HEK293 (cell line): ENCODE data around the gene RHOV.

Experiments used
- CTCF ChIA-PET: fragments of 350-600 bp; formaldehyde crosslinking; extraction: SDS; loops from one replicate; lab custom pipeline; 2021; ENCODE audit warnings: antibody characterized with exemption; lab: Yijun Ruan, JAX
- POLR2A ChIA-PET: fragments of 300-600 bp; formaldehyde crosslinking; extraction: SDS; loops from one replicate; lab custom pipeline; 2020; ENCODE audit warnings: antibody characterized with exemption, inconsistent platforms; lab: Yijun Ruan, JAX
- H3K27ac ChIP-seq: fragments of 200-500 bp; sonication (Bioruptor generic); 2 replicates; pipeline ENCODE4 v1.5.1; 2014; ENCODE audit warnings: low read depth, low read length, control low read depth, inconsistent platforms; ENCODE audit errors: extremely low read depth
- H3K36me3 ChIP-seq, 2 experiments: fragments of 200-500 bp in 1 of 2; sonication (Bioruptor generic) in 1 of 2; 1 replicate in 1 of 2; 2 replicates in 1 of 2; pipeline ENCODE4 v1.5.1; 2014 to 2017; ENCODE audit warnings: inconsistent platforms in 2 of 2, low read length in 2 of 2; ENCODE audit not compliant: control insufficient read depth in 2 of 2, insufficient read depth in 1 of 2
- H3K4me1 ChIP-seq: fragments of 200-500 bp; sonication (Bioruptor generic); 2 replicates; pipeline ENCODE4 v1.5.1; 2014; ENCODE audit warnings: mild to moderate bottlenecking, low read length, inconsistent platforms; ENCODE audit not compliant: control insufficient read depth, insufficient read depth
- H3K4me3 ChIP-seq: 2 replicates; pipeline ENCODE4 v1.5.1; 2011; ENCODE audit warnings: low read depth, mild to moderate bottlenecking, control low read depth, low read length, moderate library complexity
- H3K9me3 ChIP-seq: fragments of 200-500 bp; sonication (Bioruptor generic); 2 replicates; pipeline ENCODE4 v1.5.1; 2014; ENCODE audit warnings: low read depth, low read length, inconsistent platforms; ENCODE audit not compliant: control insufficient read depth, insufficient read depth
- GLIS1 ChIP-seq: fragments of 450-650 bp; formaldehyde crosslinking; IDR thresholded peaks from 2 replicates; pipeline ENCODE4 v1.5.1; 2016; ENCODE audit warnings: missing biosample characterization, missing genetic modification characterization
- HOXC10 ChIP-seq: sonication (generic); formaldehyde crosslinking; IDR thresholded peaks from 2 replicates; pipeline ENCODE4 v1.8.1; 2023; ENCODE audit warnings: mild to moderate bottlenecking, missing genetic modification reagents
- KLF1 ChIP-seq: fragments of 450-650 bp; formaldehyde crosslinking; IDR thresholded peaks from 2 replicates; pipeline ENCODE4 v1.5.1; 2016; ENCODE audit warnings: missing biosample characterization, missing genetic modification characterization
- KLF10 ChIP-seq: fragments of 450-650 bp; IDR thresholded peaks from 2 replicates; pipeline ENCODE4 v1.5.1; 2018; ENCODE audit warnings: missing biosample characterization, mild to moderate bottlenecking, missing genetic modification characterization
- KLF16 ChIP-seq: fragments of 450-650 bp; formaldehyde crosslinking; IDR thresholded peaks from 2 replicates; pipeline ENCODE4 v1.5.1; 2017; ENCODE audit warnings: missing biosample characterization, missing genetic modification characterization
- KLF9 ChIP-seq: fragments of 450-650 bp; formaldehyde crosslinking; IDR thresholded peaks from 2 replicates; pipeline ENCODE4 v1.5.1; 2016; ENCODE audit warnings: missing biosample characterization, missing genetic modification characterization, low read depth
- ZNF112 ChIP-seq: fragments of 450-650 bp; formaldehyde crosslinking; IDR thresholded peaks from 2 replicates; pipeline ENCODE4 v1.5.0; 2017; ENCODE audit warnings: missing biosample characterization, missing genetic modification characterization
- ZNF138 ChIP-seq: fragments of 450-650 bp; formaldehyde crosslinking; IDR thresholded peaks from 2 replicates; pipeline ENCODE4 v1.5.1; 2016; ENCODE audit warnings: missing biosample characterization, missing genetic modification characterization, borderline replicate concordance
- ZNF23 ChIP-seq: fragments of 450-650 bp; formaldehyde crosslinking; IDR thresholded peaks from 2 replicates; pipeline ENCODE4 v1.5.1; 2016; ENCODE audit warnings: missing biosample characterization, missing genetic modification characterization, borderline replicate concordance
- ZNF266 ChIP-seq: fragments of 450-650 bp; formaldehyde crosslinking; IDR thresholded peaks from 2 replicates; pipeline ENCODE4 v1.5.1; 2016; ENCODE audit warnings: missing biosample characterization, missing genetic modification characterization, low read depth
- ZNF274 ChIP-seq, 2 experiments: fragments of 200-500 bp in 1 of 2; fragments of 450-650 bp in 1 of 2; sonication (Bioruptor generic) in 1 of 2; formaldehyde crosslinking in 1 of 2; IDR thresholded peaks; 2 replicates each; pipeline versions ENCODE4 v1.5.1 to v1.6.1; 2014 to 2016; ENCODE audit warnings: borderline replicate concordance in 1 of 2, inconsistent platforms in 1 of 2, low read length in 1 of 2, missing biosample characterization in 1 of 2, missing genetic modification characterization in 1 of 2
- ZNF549 ChIP-seq: fragments of 450-650 bp; IDR thresholded peaks from 2 replicates; pipeline ENCODE4 v1.5.1; 2018; ENCODE audit warnings: missing biosample characterization, missing genetic modification characterization, mild to moderate bottlenecking, inconsistent platforms, moderate library complexity
- ZNF626 ChIP-seq: fragments of 450-650 bp; sonication (Bioruptor Pico); formaldehyde crosslinking; IDR thresholded peaks from 2 replicates; pipeline ENCODE4 v1.5.1; 2018; ENCODE audit warnings: missing biosample characterization, missing genetic modification characterization, inconsistent platforms
- ZNF843 ChIP-seq: fragments of 450-650 bp; formaldehyde crosslinking; IDR thresholded peaks from 2 replicates; pipeline ENCODE4 v1.5.1; 2016; ENCODE audit warnings: missing biosample characterization, missing genetic modification characterization
- TF ChIP-seq, protein P1 (sequence below): fragments of 450-650 bp; formaldehyde crosslinking; IDR thresholded peaks from 2 replicates; pipeline ENCODE4 v1.5.1; 2016; ENCODE audit warnings: missing biosample characterization, missing genetic modification characterization
- TF ChIP-seq, protein P2 (sequence below): sonication (generic); formaldehyde crosslinking; IDR thresholded peaks from 2 replicates; pipeline ENCODE4 v1.8.1; 2022; ENCODE audit warnings: mild to moderate bottlenecking, moderate library complexity, missing genetic modification reagents
- TF ChIP-seq, protein P3 (sequence below): fragments of 450-650 bp; formaldehyde crosslinking; IDR thresholded peaks from 2 replicates; pipeline ENCODE4 v1.5.1; 2016; ENCODE audit warnings: missing biosample characterization, missing genetic modification characterization
- TF ChIP-seq, protein P4 (sequence below): fragments of 450-650 bp; formaldehyde crosslinking; IDR thresholded peaks from 2 replicates; pipeline ENCODE4 v1.5.1; 2016; ENCODE audit warnings: missing biosample characterization, missing genetic modification characterization
- TF ChIP-seq, protein P5 (sequence below): fragments of 450-650 bp; formaldehyde crosslinking; IDR thresholded peaks from 2 replicates; pipeline ENCODE4 v1.5.1; 2016; ENCODE audit warnings: missing biosample characterization, missing genetic modification characterization

RHOV gene

DNA sequence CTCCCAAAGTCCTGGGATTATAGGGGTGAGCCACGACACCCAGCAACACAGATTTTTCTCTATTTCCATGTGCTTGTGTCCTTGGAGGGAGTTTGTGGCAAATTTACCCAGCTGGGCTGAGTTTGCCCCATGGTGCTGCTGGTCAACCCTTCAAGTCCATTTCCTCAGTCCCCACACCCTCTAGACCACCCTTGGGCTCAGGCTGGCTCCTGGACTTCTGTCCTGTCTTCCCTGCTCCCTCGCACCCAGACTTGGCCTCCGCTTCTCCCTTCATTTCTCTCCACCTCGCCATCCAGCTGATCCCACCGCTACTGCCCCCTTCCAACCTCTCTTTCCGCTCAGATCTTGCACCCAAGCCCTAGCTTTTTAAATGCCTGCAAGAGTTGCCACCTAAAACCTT lies 7.3 kb upstream of the RHOV start:
- ChIA-PET POLR2A (no interaction called here), CTCF (interaction anchor here (0.7 to 2.9 kb wide), 4 partner anchors 9 to 526 kb away, joined by 4 to 16 read pairs (median 7); partner anchors contain the start of gene VPS18)
- no peaks in the 10 kb centered on the region for H3K9me3 ChIP-seq

DNA sequence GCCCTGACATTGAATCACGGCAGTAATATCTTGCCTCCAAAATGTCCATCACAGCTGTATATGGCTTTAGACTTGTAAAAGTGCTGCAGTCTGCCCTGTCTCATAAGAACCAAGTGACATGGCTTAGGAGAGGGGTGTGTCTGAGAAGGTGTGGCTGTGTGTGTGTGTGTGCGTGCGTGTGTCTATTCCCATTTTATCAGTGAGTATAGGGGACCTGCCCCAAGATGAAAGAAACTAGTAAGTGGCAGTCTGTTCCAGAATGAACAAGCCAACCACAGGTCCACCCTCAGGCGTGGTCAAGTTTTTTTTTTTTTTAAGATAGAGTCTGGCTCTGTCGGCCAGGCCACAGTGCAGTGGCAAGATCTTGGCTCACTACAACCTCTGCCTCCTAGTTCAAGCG lies 5.6 kb upstream of the RHOV start:
- Histone ChIP-seq H3K4me3 (no peak overlapping the region), H3K36me3 (no peaks in the 10 kb centered on the region), H3K4me1 (0 out of 2 replicates have a peak, but pooled peaks cover under 1% of the 10 kb centered on the region)
- no peak for TF ChIP-seq ZNF274 (IDR thresholded peaks at IDR 0.05; ENCODE audit: low read length)
- no peak for TF ChIP-seq ZNF274 (tag by site-specific recombination; IDR thresholded peaks at IDR 0.05; ENCODE audit: borderline replicate concordance)
- TF ChIP-seq ZNF138 (tag by site-specific recombination): no peak
- 0 out of 2 replicates have a peak, but pooled peaks have one; percentile 32 for TF ChIP-seq KLF16 (tag by site-specific recombination)
- TF ChIP-seq KLF1 (tag by site-specific recombination): peak; percentile 97
- peak; percentile 62 for TF ChIP-seq KLF10 (tag by site-specific recombination)
- TF ChIP-seq ZNF112 (tag by site-specific recombination): no peak
- peak; percentile 76 for TF ChIP-seq KLF9 (tag by site-specific recombination)
- no peak for TF ChIP-seq ZNF626
- TF ChIP-seq, all 188 proteins: peak for 4
- no peak overlapping the region for H3K27ac ChIP-seq
- POLR2A ChIA-PET: no interaction called here
- no peaks in the 10 kb centered on the region for H3K9me3 ChIP-seq
- CTCF ChIA-PET: interaction anchor here (1.1 to 2.9 kb wide), 2 partner anchors 9 to 13 kb away, joined by 4 to 16 read pairs; no protein-coding TSS in a partner anchor

More for the DNA sequence above, 7.3 kb upstream of the RHOV start:
- no peak overlapping the region for H3K27ac ChIP-seq
- H3K36me3 ChIP-seq: no peaks in the 10 kb centered on the region
- TF ChIP-seq ZNF843 (tag by site-specific recombination): no peak
- H3K4me3 ChIP-seq: no peak overlapping the region
- no peaks in the 10 kb centered on the region for H3K4me1 ChIP-seq

DNA sequence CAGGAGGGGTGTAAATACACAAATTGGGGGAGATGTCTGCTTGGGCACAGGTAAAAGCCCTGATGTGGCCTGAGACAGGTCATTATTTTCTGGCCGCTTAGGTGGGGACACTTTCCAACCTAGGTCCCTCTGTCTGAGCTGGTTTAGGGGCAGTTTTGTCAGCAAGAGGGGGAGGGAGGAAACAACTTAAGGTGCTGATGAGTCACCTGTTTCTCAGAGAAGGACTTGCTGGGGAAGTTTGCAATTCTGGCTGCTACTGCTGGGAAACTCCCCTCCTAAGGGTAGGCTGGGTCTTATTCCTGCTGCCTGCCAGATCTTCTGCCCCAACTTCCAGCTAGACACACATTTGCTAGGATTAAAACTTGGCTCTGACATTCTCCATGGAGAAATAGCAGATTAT lies 4.8 kb upstream of the RHOV start:
- POLR2A ChIA-PET: interaction anchor here (0.6 kb wide), 1 partner anchor 55 kb away, joined by 4 read pairs; no protein-coding TSS in a partner anchor
- Histone ChIP-seq H3K4me3 (no peak overlapping the region), H3K27ac (no peak overlapping the region), H3K36me3 (no peaks in the 10 kb centered on the region), H3K9me3 (no peaks in the 10 kb centered on the region), H3K4me1 (0 out of 2 replicates have a peak, but pooled peaks cover 2% of the 10 kb centered on the region)
- CTCF ChIA-PET: interaction anchor here (0.5 to 2.2 kb wide), 5 partner anchors 8 to 29 kb away, joined by 3 to 13 read pairs (median 3); partner anchors contain the start of gene VPS18
- no peak for TF ChIP-seq HOXC10 (CRISPR knock-in tag)
- TF ChIP-seq ZNF549 (tag by site-specific recombination): no peak
- TF ChIP-seq ZNF23: no peak
- TF ChIP-seq, protein P1, sequence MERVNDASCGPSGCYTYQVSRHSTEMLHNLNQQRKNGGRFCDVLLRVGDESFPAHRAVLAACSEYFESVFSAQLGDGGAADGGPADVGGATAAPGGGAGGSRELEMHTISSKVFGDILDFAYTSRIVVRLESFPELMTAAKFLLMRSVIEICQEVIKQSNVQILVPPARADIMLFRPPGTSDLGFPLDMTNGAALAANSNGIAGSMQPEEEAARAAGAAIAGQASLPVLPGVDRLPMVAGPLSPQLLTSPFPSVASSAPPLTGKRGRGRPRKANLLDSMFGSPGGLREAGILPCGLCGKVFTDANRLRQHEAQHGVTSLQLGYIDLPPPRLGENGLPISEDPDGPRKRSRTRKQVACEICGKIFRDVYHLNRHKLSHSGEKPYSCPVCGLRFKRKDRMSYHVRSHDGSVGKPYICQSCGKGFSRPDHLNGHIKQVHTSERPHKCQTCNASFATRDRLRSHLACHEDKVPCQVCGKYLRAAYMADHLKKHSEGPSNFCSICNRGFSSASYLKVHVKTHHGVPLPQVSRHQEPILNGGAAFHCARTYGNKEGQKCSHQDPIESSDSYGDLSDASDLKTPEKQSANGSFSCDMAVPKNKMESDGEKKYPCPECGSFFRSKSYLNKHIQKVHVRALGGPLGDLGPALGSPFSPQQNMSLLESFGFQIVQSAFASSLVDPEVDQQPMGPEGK (tag by site-specific recombination): 0 out of 2 replicates have a peak, but pooled peaks have one; percentile 18
- TF ChIP-seq, protein P2, sequence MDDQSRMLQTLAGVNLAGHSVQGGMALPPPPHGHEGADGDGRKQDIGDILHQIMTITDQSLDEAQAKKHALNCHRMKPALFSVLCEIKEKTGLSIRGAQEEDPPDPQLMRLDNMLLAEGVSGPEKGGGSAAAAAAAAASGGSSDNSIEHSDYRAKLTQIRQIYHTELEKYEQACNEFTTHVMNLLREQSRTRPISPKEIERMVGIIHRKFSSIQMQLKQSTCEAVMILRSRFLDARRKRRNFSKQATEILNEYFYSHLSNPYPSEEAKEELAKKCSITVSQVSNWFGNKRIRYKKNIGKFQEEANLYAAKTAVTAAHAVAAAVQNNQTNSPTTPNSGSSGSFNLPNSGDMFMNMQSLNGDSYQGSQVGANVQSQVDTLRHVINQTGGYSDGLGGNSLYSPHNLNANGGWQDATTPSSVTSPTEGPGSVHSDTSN (CRISPR knock-in tag): no peak
- no peak for TF ChIP-seq ZNF266 (tag by site-specific recombination)
- TF ChIP-seq, protein P3, sequence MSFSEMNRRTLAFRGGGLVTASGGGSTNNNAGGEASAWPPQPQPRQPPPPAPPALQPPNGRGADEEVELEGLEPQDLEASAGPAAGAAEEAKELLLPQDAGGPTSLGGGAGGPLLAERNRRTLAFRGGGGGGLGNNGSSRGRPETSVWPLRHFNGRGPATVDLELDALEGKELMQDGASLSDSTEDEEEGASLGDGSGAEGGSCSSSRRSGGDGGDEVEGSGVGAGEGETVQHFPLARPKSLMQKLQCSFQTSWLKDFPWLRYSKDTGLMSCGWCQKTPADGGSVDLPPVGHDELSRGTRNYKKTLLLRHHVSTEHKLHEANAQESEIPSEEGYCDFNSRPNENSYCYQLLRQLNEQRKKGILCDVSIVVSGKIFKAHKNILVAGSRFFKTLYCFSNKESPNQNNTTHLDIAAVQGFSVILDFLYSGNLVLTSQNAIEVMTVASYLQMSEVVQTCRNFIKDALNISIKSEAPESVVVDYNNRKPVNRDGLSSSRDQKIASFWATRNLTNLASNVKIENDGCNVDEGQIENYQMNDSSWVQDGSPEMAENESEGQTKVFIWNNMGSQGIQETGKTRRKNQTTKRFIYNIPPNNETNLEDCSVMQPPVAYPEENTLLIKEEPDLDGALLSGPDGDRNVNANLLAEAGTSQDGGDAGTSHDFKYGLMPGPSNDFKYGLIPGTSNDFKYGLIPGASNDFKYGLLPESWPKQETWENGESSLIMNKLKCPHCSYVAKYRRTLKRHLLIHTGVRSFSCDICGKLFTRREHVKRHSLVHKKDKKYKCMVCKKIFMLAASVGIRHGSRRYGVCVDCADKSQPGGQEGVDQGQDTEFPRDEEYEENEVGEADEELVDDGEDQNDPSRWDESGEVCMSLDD (tag by site-specific recombination): no peak
- no peak for TF ChIP-seq GLIS1 (tag by site-specific recombination)
- TF ChIP-seq, protein P4, sequence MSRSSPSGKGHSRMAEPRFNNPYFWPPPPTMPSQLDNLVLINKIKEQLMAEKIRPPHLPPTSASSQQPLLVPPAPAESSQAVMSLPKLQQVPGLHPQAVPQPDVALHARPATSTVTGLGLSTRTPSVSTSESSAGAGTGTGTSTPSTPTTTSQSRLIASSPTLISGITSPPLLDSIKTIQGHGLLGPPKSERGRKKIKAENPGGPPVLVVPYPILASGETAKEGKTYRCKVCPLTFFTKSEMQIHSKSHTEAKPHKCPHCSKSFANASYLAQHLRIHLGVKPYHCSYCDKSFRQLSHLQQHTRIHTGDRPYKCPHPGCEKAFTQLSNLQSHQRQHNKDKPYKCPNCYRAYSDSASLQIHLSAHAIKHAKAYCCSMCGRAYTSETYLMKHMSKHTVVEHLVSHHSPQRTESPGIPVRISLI (tag by site-specific recombination): no peak
- TF ChIP-seq, protein P5, sequence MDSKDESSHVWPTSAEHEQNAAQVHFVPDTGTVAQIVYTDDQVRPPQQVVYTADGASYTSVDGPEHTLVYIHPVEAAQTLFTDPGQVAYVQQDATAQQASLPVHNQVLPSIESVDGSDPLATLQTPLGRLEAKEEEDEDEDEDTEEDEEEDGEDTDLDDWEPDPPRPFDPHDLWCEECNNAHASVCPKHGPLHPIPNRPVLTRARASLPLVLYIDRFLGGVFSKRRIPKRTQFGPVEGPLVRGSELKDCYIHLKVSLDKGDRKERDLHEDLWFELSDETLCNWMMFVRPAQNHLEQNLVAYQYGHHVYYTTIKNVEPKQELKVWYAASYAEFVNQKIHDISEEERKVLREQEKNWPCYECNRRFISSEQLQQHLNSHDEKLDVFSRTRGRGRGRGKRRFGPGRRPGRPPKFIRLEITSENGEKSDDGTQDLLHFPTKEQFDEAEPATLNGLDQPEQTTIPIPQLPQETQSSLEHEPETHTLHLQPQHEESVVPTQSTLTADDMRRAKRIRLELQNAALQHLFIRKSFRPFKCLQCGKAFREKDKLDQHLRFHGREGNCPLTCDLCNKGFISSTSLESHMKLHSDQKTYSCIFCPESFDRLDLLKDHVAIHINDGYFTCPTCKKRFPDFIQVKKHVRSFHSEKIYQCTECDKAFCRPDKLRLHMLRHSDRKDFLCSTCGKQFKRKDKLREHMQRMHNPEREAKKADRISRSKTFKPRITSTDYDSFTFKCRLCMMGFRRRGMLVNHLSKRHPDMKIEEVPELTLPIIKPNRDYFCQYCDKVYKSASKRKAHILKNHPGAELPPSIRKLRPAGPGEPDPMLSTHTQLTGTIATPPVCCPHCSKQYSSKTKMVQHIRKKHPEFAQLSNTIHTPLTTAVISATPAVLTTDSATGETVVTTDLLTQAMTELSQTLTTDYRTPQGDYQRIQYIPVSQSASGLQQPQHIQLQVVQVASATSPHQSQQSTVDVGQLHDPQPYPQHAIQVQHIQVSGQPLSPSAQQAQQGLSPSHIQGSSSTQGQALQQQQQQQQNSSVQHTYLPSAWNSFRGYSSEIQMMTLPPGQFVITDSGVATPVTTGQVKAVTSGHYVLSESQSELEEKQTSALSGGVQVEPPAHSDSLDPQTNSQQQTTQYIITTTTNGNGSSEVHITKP (tag by site-specific recombination): 0 out of 2 replicates have a peak, but pooled peaks have one; percentile 28
